Stimulated activated CD4-positive, alpha-beta T cell treated with anti-CD3 and anti-CD28 coated beads, Interleukin-1b, Interleukin-23, amount 100 ng/mL, for 1 hour (primary cell): ENCODE measurements around the gene NDST4.

ENCODE experiments used
- DNase-seq, 2 donors: peaks; one replicate each; pipeline ENCODE4 v3.0.0-alpha.2; 2020; ENCODE audit warnings: low read depth in 2 of 2

NDST4 gene

GRCh38 chr4:114791976-114792375 lies 321.4 kb downstream of the NDST4 start:
- DNase-seq, result no peak

DNA sequence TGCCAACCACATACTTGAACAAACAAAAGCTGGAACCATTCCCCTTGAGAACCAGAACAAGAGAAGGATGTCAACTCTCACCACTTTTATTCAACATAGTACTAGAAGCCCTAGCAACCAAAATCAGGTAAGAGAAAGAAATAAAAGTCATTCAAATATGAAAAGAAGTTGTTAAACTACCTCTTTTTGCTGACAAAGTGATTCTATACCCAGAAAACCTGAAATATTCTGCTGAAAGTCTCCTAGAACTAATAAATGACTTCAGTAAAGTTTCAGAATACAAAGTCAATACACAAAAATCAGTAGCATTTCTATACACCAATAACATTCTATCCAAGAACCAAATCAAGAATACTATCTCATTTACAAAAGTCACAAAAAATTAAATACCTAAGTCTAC lies 327.9 kb downstream of the NDST4 start:
- no peak for DNase-seq

- no peak for DNase-seq
Measured at GRCh38 chr4:114783215-114783595, 330.2 kb downstream of the NDST4 start.

DNA sequence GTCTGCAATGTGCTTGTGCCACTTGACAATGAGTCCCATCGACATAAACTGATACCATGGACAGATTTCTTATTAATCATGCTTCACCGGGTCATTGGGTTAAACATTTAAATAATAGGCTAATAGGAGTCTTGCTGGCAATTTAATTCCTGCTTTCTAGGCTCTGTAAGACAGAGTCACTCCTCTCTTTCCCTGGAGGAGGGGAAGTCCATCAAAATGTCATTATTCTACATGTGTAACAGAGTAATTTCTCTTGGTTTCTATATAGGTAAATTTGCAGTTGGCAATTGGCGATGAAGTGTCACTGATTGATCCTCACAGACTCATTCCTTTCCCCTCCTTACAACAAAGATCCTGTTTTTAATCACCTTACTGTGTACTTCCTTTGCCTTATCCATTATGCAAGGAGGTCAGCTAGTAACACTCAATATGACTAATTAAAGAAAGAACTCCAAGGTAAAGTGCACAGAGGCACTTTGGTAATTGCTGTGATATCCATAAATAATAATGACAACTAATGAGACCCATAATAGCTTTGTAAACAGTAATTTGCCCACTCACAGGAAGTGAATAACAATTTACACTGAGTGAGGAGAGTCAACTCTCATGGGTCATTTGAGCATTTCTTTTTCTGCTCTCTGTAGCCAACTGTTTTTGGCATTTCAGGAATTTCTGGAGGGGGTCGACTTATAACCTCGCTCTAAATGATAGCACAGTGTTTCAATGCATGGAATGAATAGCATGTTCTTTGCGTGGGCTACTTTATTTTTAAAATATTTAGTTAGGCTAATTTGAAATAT lies 330.8 kb downstream of the NDST4 start:
- DNase-seq, result no peak

- DNase-seq, result no peak
Measured at GRCh38 chr4:114780205-114780604, 333.2 kb downstream of the NDST4 start.
